ENCODE measurements around the gene TM9SF1.

The TM9SF1 gene

DNA sequence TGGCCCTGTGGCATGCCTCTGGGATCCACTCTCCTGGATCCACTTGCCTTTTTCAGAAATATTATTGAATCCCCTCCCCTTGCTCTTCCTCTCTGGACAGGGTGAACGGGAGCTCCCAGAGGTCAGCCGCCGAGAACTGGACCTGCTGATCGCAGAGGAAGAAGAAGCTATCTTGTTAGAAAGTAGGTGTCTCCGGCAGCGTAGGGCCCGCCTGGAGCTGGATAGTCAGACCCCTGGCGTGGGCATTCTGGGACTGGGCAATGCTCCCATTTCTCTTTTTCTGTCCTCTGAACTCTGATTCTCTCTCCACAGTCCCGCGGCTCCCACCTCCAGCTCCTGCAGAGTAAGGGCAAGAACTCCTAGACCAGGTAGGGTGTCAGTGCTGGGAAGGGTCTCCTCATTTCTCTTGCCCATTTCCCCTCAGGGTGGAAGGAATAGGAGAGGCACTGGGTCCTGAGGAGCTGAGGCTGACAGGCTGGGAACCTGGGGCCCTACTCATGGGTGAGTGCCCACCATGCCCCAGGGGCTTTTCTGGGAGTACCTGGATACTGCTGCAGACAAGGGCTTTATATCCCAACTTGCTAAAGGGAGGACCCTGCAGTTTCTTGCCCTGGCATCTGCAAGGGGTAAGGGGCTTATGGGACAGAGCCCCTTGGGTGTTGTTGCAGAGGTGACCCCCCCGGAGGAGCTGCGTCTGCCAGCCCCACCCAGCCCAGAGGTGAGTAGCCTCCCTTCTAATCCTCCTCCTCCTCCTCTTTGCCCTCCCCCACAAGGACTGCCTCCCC, 18.0 kb downstream of the TM9SF1 start:
- no peak for DNase-seq

DNA sequence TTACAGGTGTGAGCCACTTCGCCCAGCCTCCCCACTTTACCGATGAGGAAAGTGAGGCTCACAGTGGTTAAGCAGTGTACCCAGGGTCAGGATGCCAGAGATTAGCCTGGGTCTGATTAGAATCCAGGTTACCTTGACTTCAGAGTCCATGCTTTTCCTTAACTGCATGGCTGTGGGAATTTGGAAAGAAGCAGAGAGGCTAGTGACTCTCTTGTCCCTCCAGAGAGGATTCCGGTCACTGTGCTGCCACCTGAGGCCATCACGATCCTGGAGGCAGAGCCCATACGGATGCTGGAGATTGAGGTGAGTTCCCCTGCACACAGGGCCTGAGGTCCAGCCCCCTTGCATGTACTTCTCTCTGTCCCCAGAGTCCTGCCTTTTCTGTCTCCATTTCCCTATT, 18.6 kb downstream of the TM9SF1 start:
- DNase-seq = no peak

DNA sequence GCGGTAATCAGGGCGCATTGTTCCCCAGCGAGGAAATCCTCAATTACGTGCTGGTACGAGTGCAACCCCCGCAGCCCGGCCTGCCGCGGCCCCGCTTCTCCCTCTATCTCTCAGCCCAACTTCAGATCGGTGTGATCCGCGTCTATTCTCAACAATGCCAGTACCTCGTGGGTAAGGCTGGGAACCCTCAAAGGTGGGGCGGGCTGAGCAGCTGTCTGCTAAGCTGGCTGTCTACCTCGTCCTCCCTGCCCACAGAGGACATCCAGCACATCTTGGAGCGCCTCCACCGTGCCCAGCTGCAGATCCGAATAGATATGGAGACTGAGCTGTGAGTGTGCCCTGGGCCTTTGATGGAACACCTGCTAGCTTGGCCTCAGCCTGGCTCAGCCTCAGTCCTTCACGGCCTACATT, 22.4 kb downstream of the TM9SF1 start:
- no peak for DNase-seq

DNA sequence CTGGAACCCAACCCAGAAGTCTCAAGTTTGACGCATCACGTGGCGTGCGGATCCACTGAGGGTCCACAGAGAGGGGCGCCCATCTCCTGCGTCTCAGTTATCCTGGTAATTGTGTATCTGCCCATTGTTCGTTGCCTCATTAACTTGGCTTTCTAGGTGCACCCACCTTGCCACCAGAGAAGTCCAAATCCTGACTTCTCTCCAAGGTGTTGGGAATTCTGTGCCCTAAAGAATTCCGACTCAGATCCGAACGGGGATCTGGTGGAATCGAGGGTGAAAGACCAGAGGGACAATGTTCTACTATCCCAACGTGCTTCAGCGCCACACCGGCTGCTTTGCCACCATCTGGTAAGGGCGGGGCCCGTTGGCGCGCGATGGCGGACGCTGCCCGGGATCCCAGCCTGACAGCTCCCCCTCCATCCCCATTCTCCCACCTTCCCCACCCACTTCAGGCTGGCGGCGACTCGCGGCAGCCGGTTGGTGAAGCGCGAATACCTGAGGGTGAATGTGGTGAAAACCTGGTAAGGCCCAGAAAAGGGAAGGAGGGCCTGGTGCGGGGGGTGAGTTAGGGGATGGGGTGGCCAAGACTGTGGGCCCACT, 22.9 kb downstream of the TM9SF1 start:
- no peak for DNase-seq

DNA sequence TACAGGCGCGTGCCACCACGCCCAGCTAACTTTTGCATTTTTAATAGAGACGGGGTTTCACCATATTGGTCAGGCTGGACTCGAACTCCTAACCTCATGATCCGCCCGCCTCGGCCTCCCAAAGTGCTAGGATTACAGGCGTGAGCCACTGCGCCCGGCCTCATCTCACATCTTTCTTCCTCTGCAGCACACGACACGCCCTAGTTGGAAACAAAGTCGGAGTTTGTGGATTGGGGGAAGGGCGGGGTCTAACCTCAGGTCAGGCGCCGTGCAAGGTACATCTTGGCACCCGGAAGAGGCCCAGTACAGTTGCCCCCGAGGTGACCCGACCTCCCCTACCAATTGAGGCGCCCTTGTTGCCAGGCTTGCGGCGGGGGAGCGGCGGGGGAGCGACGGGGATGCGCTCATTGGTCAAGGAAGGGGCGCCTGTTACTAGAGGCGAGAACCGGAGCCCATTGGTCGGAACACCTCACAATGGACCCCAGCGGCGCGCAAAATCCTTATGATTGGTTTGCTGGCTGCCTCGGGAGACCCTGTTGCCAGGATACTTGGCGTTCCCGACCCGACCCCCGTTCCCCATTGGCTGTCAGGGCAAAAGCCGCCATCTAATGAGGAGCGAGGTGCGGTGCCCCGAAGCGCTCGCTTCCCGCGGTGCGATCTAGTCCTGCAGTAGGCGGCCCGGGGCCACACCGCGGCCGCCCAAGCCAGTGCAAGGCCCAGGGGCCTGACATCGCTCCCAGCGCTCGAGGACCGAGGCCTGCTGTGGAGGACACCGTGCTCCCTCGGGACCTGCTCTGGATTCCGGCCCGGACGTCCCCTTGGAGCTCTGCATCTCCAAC, 23.6 kb downstream of the TM9SF1 start, which contains the start of gene REC8:
REC8 (plus strand) TSS at position 659 of the 839 bp plus-strand sequence. CDS start 473 bp downstream, outside the sequence.
- peak; percentile 83 for DNase-seq

DNA sequence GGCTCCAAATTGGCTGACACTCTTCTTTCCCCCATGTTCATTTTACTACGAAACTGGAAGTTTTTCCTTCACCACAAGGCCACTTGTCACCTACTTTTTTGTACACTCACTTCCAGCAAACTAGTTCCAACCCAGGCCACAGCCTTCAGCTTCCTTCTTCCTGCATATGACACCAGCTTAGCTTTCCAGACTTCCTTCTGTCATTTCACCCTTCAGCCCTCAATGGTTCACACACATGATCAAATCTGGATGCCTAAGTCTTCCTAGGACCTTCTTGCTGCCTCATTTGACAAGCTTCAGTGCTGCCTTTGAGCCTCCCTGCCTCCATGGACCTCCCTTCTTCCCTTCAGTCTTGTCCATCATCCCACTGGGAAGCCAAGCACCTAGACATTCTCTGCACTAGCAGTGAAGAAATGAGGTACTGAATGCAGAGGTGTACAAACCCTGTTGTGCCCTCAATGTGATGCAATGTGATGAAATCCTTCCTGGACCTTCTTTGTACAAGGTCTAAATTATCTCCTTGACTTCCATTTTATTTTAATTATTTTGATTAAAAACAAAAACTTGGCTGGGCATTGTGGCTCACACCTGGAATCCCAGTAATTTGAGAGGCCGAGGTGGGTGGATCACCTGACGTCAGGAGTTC, 27.6 kb downstream of the TM9SF1 start:
- DNase-seq = no peak

DNA sequence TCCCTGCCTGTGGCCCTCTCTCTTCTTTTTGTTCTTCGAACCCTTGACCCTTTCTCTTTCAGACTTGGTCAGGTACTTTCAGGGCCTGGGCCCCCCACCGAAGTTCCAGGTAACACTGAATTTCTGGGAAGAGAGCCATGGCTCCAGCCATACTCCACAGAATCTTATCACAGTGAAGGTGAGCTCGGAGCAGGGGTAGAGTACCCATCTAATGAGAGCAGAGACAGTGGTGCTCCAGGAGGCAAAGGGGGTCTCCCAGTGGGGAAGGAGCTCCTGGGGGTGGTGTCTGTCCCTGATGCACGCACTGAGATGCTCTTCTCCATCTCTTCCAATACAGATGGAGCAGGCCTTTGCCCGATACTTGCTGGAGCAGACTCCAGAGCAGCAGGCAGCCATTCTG, 29.5 kb downstream of the TM9SF1 start:
- no peak for DNase-seq

DNA sequence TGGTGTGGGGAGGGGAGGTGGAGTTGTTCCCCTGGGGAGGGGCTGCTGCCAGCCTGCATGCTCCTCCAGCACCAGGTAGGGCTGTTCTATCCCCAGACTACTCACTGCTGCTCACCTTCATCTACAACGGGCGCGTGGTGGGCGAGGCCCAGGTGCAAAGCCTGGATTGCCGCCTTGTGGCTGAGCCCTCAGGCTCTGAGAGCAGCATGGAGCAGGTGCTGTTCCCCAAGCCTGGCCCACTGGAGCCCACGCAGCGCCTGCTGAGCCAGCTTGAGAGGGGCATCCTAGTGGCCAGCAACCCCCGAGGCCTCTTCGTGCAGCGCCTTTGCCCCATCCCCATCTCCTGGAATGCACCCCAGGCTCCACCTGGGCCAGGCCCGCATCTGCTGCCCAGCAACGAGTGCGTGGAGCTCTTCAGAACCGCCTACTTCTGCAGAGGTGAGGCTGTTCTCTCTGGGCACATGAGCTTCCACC, 30.7 kb downstream of the TM9SF1 start:
- no peak for DNase-seq

DNA sequence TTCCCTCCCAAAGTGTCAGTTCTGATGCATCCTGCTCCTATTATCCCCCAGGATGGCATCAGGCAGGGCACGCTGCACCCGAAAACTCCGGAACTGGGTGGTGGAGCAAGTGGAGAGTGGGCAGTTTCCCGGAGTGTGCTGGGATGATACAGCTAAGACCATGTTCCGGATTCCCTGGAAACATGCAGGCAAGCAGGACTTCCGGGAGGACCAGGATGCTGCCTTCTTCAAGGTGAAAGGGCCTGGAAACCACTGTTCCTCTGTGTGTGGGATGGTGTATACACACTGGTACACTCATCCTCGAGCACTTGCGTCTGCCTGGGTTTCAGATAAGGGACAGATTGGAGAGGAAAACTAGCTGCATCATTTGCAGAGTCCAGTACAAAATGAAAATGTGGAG, 33.1 kb downstream of the TM9SF1 start:
- no peak for DNase-seq

DNA sequence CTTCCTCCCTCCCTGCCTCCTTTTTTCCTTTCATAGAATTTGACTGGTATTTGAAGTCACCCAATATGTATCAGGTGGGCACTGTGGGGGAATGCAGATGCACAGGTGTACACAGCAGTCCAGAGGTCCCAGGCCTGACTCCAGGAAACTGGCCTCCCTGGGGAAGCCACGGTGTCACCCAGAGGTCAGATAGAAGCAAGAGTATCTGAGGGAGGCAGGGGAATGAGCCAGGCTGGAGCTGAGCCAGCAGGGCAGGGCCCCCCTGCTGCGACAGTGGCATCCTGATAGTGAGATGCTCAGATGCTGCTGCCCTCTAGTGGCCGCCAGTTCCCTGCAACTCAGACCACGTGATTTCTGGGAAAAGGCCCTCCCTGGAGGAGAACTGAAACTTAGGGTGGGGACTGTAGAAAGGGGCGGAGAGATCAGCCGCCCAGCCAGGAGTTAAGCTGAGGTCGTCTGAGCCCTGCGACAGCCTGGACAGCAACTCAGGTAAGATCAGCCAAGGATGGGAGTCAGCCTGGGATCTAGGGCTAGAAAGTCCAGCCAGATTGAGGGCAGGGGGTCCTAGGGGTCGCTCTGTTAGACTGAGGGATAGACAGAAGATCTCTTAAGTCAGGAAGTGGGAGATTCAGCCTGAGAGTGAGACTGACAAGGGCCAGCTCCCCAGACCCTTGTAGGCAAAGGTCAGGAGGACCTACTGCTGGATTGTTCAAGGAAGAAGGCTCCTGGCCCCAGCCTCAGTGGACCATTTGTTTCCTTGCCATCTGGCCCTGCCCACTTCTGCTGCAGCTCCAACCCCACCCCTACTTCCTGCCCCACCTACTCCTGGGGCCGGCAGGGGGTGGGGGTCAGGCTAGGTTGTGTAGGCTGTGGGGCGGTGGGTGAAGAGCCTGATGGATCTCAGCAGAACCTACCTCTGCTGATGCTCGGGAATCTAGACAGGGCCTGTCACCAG, 34.1 kb downstream of the TM9SF1 start, which contains the start of gene IRF9:
IRF9 (plus strand) TSS at position 416 of the 955 bp plus-strand sequence. CDS start 880 bp downstream, outside the sequence.
- DNase-seq = peak; percentile 97

DNA sequence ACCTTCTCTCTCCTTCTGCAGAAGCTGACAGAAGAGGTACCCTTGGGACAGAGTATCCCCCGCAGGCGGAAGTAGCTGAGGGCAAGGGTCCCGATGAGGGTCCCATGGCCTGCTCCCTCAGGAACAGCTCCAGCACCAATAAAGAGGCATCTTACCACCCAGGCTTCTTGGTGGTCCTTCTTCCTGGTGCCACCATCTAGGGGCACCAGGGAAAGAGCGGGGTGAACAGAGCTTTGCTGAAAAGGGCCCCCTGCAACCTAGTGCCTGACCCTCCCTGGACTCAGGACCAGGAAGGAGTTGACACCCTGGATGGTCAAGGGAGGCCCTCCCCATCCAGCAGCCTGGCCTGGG, 34.8 kb downstream of the TM9SF1 start:
- DNase-seq = no peak

DNA sequence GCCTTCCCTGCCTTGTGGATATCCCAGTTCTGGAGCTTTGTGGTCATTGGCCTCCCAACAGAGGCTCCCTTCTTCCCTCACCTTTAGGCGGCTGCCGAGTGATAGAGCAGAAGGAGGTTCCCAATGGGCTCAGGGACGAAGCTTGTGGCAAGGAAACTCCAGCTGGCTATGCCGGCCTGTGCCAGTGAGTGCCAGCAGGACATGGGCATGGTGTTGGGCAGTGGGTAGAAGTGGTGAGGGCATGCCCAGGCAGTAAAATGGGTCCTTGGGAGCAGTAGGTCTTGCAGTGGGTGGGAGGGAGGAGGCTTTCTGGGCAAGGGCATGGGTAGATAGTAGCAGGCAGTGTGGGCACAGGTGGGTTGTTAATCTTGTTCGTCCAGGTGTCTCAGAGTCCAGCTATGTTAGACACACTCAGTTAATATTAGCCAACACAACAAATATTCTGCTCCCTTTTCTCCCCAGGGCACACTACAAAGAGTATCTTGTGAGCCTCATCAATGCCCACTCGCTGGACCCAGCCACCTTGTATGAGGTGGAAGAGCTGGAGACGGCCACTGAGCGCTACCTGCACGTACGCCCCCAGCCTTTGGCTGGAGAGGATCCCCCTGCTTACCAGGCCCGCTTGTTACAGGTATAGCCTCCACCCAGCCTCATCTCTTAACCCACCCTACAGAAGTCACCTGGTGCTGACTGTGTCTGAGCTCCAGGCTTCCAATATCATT, 35.3 kb downstream of the TM9SF1 start:
- DNase-seq = no peak

DNA sequence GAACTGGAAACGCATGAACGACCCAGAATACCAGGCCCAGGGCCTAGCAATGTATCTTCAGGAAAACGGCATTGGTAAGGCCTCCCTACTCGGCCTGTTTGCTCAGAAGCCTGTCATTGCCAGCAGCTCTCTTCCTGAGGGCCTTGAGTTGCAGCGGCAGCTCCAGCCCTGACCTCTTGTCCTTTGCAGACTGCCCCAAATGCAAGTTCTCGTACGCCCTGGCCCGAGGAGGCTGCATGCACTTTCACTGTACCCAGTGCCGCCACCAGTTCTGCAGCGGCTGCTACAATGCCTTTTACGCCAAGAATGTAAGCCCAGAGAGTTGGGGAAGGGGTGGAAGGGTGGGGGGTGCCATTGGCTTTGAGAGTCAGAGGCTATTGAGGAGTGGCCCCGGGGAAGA, 37.9 kb downstream of the TM9SF1 start:
- DNase-seq = no peak

DNA sequence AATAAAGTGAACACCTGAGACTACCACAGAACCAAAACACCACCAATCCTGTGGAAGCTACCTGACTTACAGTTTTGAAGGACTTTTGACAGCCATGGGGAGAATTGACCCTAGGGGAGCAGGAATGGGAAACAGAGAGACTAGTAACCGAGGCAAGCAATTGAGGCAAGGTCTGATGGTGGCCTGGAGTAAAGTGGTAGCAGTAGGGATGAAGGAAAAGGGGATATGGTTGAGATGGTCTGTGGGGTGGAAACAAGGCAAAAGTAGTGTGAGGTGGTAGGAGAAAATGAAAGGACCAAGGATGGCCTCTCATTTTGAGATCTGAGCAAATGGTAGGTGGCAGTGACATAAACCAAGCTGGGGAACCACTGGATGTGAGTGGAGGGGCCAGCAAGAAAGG, 38.4 kb downstream of the TM9SF1 start:
- no peak for DNase-seq

DNA sequence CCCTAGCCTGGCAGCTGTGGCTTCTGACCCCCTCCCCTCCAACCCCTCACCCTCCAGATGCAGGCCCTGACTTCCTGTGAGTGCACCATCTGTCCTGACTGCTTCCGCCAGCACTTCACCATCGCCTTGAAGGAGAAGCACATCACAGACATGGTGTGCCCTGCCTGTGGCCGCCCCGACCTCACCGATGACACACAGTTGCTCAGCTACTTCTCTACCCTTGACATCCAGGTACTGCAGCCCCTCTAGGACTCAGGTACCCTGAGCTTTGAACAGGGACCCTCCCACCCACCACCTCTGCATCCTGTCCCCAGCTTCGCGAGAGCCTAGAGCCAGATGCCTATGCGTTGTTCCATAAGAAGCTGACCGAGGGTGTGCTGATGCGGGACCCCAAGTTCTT, 40.1 kb downstream of the TM9SF1 start:
- DNase-seq = no peak

DNA sequence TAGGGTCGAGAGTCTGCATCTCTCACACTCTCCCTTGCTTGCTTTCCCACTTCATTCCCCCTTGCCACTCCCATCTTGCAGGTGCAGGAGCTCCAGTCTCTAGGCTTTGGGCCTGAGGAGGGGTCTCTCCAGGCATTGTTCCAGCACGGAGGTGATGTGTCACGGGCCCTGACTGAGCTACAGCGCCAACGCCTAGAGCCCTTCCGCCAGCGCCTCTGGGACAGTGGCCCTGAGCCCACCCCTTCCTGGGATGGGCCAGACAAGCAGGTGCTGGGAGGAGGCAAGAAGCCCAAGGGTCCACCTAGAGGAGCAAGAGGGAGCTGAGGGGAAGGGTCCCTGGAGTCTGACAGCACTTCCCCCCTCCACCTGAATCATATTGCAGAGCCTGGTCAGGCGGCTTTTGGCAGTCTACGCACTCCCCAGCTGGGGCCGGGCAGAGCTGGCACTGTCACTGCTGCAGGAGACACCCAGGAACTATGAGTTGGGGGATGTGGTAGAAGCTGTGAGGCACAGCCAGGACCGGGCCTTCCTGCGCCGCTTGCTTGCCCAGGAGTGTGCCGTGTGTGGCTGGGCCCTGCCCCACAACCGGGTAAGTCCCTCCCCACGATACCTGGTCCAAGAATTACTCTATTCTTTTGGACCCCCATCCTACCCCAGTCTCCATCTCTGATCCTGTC, 43.7 kb downstream of the TM9SF1 start:
- no peak for DNase-seq

DNA sequence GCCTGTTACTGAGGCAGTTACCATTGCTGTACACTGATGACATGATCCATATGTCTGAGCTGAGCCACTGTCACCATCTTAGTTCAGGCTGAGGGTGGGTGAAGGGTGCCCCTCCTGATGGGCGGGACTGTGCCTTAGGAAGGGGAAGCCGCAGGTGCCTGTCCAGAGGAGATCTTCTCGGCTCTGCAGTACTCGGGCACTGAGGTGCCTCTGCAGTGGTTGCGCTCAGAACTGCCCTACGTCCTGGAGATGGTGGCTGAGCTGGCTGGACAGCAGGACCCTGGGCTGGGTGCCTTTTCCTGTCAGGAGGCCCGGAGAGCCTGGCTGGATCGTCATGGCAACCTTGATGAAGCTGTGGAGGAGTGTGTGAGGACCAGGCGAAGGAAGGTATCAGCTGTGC, 44.2 kb downstream of the TM9SF1 start:
- DNase-seq = no peak

DNA sequence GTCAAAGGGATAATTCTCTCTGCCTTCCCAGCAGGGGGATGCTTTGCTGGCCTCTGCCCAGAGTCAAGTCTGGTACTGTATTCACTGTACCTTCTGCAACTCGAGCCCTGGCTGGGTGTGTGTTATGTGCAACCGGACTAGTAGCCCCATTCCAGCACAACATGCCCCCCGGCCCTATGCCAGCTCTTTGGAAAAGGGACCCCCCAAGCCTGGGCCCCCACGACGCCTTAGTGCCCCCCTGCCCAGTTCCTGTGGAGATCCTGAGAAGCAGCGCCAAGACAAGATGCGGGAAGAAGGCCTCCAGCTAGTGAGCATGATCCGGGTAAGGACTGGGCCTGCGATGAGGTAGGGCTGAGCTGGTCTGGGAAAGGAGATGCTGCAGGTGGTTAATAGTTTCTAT, 44.7 kb downstream of the TM9SF1 start:
- DNase-seq = no peak

DNA sequence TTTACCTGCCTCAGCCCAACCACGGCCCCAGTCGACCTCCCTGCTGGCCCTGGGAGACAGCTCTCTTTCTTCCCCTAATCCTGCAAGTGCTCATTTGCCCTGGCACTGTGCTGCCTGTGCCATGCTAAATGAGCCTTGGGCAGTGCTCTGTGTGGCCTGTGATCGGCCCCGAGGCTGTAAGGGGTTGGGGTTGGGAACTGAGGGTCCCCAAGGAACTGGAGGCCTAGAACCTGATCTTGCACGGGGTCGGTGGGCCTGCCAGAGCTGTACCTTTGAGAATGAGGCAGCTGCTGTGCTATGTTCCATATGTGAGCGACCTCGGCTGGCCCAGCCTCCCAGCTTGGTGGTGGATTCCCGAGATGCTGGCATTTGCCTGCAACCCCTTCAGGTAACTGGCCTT, 45.2 kb downstream of the TM9SF1 start:
- DNase-seq = no peak

DNA sequence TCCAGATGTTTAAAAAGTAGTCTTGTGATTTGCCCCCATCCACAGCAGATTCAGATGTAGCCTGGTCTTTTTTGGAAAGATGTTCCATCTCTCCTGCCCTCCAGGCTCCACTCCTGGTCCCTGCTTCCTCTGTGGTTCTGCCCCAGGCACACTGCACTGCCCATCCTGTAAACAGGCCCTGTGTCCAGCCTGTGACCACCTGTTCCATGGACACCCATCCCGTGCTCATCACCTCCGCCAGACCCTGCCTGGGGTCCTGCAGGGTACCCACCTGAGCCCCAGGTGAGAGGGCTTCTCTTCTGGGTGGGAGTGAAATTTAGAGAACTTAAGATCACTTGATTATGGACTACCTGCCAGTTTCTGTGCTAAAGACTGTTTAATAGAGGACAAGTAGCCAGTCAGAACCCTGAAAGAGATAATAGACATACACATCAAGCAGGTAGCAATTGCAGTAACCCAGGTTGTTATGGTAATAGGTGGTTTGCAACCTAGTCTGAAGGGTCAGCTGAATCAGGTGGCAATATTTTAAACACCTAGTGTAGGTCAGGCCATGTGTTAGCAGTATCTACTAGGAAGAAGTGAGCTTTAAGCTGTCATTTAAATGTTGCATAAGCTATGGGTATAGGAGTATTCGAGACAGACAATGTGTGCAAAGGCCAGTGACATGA, 45.8 kb downstream of the TM9SF1 start:
- no peak for DNase-seq
